GM19452 (cell line): ENCODE measurements around the gene ABI3BP.

ENCODE experiments used
- ATAC-seq: cut with Tn5 transposase; IDR thresholded peaks from one replicate; pipeline ENCODE4 v1.9.1; 2021; ENCODE audit not compliant: unreplicated experiment

ABI3BP gene

DNA sequence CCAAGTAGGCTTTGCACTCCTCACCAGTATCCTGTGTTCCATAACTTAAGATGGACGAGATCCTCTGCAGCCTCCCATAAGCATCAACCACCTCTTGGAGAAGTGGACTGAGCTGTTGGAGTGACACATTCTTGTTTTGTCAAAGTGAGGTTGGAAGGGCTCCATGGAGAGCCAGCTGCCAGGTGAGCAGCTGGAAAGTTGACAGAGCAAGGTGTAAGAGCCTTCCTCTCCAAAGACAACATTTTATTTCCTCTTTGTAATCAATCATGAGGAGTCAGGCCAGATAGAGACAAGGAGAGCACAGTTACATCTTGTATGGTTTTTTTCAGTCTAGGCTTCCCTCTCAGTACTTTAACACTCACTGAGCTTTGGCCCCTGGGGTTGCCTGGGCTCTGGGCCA is 5.1 kb downstream of the ABI3BP start:
- ATAC-seq: no peak

DNA sequence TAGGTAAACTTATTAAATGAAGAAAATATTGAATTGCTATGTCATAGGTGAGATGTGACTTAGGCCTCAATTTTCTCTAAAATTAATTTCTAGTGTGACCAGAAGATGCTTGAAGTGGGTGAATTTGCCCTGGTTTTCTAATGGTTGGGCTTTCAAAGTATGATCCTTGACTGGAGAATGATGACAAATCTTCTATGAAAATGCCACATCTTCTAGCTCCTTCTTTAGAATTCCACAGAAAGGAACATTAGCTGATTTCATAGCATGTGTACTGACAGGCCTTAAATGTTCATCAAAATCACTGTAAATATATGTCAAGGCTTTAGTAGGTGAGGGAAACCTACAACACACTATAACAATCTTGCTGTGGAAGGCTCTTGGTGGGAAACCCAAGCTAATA is 8.9 kb downstream of the ABI3BP start:
- ATAC-seq: no peak

DNA sequence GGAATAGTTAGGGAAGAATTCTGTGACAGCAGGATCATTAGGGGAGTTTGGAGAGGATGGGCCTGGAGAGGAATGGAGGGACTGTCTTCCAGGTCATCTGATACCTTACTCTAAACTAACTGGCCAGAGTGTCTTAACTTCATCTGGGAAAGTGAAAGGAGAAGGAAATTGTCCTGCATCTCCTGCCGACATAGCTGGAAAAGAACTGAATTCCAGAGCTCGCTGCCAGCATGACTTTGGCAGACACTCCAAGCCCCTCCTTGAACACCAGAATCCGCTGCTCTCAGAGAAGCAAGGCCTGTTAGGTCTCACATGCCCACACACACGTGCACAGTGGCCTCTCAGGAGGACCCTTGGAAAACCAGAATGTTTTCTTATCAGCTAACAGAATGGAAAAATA is 10.5 kb downstream of the ABI3BP start:
- ATAC-seq: no peak

DNA sequence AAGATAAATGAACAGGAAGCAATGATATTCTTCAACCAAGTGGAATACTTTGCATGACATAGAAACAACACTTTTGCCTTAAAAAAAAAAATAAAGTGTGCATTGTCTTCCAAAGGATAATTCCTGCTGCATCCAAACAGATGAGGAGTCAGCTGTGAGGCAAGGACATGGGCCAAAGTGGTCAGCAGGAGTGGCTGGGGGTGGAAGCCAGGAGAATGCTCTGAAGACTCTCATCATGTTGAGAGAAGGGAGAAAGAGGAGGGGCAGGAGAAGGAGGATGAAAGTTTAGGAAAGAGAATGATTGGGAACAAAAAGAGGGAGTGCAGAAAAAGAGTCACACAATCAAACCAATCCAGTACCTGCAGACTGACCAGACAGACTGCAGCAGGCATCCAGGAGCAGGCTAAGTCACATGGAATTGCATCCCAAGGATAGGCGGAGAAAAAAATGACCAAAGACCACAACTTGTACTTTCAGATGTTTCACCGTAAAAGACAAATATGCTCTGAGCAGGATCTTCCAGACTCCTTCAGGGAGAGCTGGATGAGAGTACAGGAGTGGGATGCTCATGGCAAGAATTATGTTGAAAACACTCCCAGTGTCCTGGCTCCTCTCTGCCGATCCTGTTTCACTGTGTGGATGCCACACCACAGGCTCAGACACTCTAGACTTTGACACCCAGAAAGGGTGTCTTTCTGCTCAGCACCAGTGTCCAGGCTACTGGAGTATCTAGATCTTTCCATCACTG is 11.9 kb downstream of the ABI3BP start:
- ATAC-seq: no peak

- ATAC-seq: no peak
These were observed 15.1 kb downstream of the ABI3BP start for GRCh38 chr3:100978011-100978659.

- no peak for ATAC-seq
These were observed 16.6 kb downstream of the ABI3BP start for GRCh38 chr3:100976611-100977010.

GRCh38 chr3:100975714-100976113 is 17.5 kb downstream of the ABI3BP start:
- no peak for ATAC-seq

GRCh38 chr3:100973594-100973993 is 19.6 kb downstream of the ABI3BP start:
- no peak for ATAC-seq

- no peak for ATAC-seq
These were observed 20.4 kb downstream of the ABI3BP start for GRCh38 chr3:100972867-100973266.

- no peak for ATAC-seq
These were observed 20.8 kb downstream of the ABI3BP start for GRCh38 chr3:100972301-100972844.

DNA sequence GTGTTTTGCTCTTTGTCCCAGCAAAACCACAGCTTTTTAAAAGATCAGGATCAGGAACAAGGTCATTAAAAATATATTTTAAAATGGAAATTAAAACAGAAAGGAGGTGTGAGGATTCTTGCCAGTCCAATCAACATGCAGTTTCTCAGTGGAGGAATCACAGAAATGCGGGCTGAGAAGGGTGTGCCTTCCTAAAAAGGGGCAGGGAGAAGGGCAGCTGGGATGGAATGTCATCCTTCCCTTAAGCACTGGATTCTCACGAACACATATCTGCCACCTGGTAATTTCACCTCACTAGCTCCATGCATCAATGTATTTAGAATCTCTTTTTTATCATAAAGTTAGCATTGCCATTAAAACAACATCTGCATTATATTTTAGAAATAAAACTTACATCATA is 21.4 kb downstream of the ABI3BP start:
- ATAC-seq: no peak

GRCh38 chr3:100970477-100970990 is 22.7 kb downstream of the ABI3BP start:
- ATAC-seq: no peak

- no peak for ATAC-seq
These were observed 24.0 kb downstream of the ABI3BP start for GRCh38 chr3:100968932-100969906.

GRCh38 chr3:100966807-100967206 is 26.4 kb downstream of the ABI3BP start:
- ATAC-seq: no peak

DNA sequence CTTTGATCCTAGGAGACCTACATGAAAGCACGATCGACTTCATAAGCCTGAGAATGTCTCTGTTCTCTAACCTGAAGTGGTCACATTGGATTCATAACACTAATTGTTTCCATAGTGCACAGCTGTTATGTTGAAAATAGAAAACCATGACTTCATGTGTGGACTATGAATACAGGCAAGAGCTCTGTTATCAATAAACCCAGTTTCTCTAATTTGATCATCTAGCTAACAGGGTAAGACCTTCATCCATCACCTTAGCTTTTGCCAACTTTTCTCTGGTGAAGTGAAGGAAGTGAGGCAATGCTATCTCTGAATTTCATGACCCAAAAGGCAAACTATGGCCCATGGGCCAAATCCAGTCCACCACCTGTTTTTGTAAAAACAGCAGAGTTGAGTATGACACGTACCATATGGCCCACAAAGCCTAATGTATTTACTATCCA is 27.2 kb downstream of the ABI3BP start:
- no peak for ATAC-seq

DNA sequence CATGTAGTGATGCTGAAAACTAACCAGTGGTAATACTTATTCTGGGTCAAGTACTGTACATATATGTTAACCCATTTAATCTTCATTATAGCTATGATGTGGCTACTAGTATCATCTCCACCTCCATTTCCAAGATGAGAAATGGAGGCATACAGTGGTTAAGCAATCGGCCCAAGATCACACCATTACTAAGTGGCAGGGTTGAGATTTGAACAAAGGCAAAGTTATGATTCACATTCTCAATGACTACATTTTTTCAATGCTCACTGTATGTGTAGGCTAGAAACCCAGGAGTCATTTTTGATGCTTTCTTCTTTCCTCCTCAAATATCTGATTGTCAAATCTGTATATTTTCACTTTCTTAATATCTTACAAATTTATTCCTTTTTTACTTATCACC is 30.2 kb downstream of the ABI3BP start:
- ATAC-seq: no peak

- no peak for ATAC-seq
These were observed 35.8 kb downstream of the ABI3BP start for GRCh38 chr3:100957261-100957986.

- no peak for ATAC-seq
These were observed 36.9 kb downstream of the ABI3BP start for GRCh38 chr3:100956276-100956675.

- ATAC-seq: no peak
These were observed 38.2 kb downstream of the ABI3BP start for GRCh38 chr3:100954990-100955389.

DNA sequence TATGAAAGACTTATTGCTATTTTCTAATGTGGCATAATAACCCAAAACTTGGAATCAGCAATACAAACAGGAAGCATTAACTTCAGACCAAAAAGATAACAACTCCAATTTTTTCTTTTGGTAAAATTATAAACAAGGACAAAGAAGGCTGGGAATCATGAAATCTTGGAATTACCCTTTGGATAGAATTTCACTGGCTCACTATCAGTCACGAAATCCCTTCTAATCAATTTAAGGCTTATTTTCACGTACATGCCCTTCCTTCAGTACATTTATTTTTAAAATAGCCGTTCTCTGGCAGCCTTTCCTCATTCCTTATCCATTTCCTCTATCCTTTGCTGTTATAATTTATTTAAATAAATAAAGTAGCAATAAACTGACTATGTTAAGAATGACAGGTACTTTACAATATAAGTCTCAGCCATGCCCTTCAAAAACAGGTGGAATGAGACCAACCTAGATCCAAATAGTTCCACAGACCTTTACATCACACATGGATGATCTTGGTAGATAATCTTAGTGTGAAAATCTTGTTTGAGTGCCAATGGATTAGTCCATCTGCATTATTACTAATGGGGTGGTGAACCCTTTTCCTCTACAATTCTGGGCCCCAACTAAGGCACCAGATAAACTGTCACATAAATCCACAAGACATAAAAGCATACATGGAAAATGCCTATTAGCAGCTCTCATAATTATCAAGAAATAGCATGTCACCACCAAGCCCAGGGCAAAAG is 38.9 kb downstream of the ABI3BP start:
- ATAC-seq: no peak
